ENCODE data around the gene POLR3G.
A peak's percentile ranks its signal among the peaks of the same experiment; 100 is the strongest.

The POLR3G gene

DNA sequence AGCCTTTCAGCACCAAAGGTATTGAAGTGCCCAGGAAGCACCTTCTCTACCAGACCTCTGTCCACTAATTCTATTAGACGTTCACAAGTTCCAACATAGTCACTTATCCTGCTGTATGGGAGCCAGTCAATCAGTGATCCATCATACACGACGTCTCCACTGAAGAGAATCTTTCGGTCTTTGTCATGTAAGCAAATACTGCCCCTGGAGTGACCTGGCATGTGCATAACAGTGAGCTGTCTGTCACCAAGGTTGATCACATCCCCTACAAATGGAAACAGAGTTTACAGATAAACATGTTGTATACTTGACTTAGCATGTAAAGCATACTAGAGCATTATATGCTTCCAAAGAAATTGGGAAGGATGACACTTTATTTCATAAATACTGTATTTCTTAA, 13.4 kb upstream of the POLR3G start:
- H3K4me3 ChIP-seq (ENCODE audit: low read depth, low read length) = no peak overlapping the region
- DNase-seq (ENCODE audit: low read depth) = no peak
- no peak for TF ChIP-seq MYC (IDR thresholded peaks at IDR 0.05; ENCODE audit: low read depth, low read length)
- TF ChIP-seq POLR2A (IDR thresholded peaks at IDR 0.05; ENCODE audit: extremely low read depth, insufficient read length) = no peak
- TF ChIP-seq, protein P1, sequence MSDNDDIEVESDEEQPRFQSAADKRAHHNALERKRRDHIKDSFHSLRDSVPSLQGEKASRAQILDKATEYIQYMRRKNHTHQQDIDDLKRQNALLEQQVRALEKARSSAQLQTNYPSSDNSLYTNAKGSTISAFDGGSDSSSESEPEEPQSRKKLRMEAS (IDR thresholded peaks at IDR 0.05; ENCODE audit: low read depth, low read length) = no peak
- TF ChIP-seq CTCF (IDR thresholded peaks at IDR 0.05; ENCODE audit: low read depth, low read length) = no peak

GRCh38 chr5:90472783-90473395, 1.8 kb upstream of the POLR3G start:
- no peak for DNase-seq (ENCODE audit: low read depth)
- peak overlapping the region; percentile 79 for H3K4me3 ChIP-seq (ENCODE audit: low read depth, low read length)
- TF ChIP-seq POLR2A (IDR thresholded peaks at IDR 0.05; ENCODE audit: extremely low read depth, insufficient read length) = no peak
- no peak for TF ChIP-seq CTCF (IDR thresholded peaks at IDR 0.05; ENCODE audit: low read depth, low read length)
- TF ChIP-seq, protein P1 (IDR thresholded peaks at IDR 0.05; ENCODE audit: low read depth, low read length) = no peak
- TF ChIP-seq MYC (IDR thresholded peaks at IDR 0.05; ENCODE audit: low read depth, low read length) = no peak

DNA sequence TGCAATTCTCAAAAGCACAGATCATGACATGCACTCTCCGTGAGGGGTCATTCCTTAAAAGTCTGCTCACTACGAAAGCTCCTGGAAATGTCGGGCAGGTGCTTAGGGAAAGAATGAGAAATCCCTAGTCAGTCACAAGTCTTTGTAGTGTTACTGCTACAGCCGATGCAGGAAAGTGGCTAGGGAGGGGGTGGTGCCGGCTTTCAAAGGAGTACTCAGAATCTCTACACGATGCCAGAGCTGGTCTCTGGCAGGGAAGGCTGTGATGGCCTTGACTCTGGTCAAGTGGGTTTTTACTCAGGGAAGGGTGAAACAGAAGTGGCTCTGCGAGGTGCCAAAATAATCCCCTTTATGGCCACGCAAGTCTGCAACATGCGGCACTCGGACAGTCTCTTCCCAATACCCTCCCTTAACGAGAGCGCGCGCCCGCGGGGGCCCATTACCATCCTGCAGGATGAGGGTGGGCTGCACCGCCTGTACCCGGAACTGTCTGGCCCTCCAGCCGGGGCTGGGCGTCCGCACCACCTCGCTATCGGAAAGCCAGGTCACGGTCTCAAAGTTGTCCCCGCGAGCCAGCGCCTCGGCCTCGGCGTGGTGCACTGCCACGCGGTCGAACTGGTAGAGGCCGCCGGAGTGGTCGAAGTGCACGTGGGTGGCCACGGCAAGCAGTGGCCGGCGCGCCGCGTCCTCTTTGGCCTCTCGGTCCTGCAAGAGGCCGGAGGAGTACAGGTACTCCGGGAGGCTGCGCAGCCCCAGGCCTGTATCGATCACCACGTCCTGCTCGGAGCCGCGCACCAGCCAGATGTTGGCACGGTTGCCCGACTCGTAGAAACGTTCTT, 1.0 kb upstream of the POLR3G start:
- peak; percentile 54 for DNase-seq (ENCODE audit: low read depth)
- peak overlapping the region; percentile 79 for H3K4me3 ChIP-seq (ENCODE audit: low read depth, low read length)

GRCh38 chr5:90475436-90475980, 844 bp downstream of the POLR3G start:
- no peak for TF ChIP-seq CTCF (IDR thresholded peaks at IDR 0.05; ENCODE audit: low read depth, low read length)
- no peak for TF ChIP-seq POLR2A (IDR thresholded peaks at IDR 0.05; ENCODE audit: extremely low read depth, insufficient read length)
- TF ChIP-seq, protein P1 (IDR thresholded peaks at IDR 0.05; ENCODE audit: low read depth, low read length) = no peak
- peak overlapping the region; percentile 81 for H3K4me3 ChIP-seq (ENCODE audit: low read depth, low read length)
- DNase-seq (ENCODE audit: low read depth) = no peak

More for the DNA sequence above, 1.0 kb upstream of the POLR3G start:
- no peak for TF ChIP-seq CTCF (IDR thresholded peaks at IDR 0.05; ENCODE audit: low read depth, low read length)
- TF ChIP-seq, protein P1 (IDR thresholded peaks at IDR 0.05; ENCODE audit: low read depth, low read length) = peak; percentile 85
- peak; percentile 81 for TF ChIP-seq MYC (IDR thresholded peaks at IDR 0.05; ENCODE audit: low read depth, low read length)

- H3K4me3 ChIP-seq (ENCODE audit: low read depth, low read length) = no peak overlapping the region
- no peak for DNase-seq (ENCODE audit: low read depth)
- TF ChIP-seq CTCF (IDR thresholded peaks at IDR 0.05; ENCODE audit: low read depth, low read length) (no peak), POLR2A (IDR thresholded peaks at IDR 0.05; ENCODE audit: extremely low read depth, insufficient read length) (no peak), MYC (IDR thresholded peaks at IDR 0.05; ENCODE audit: low read depth, low read length) (no peak)
- TF ChIP-seq, protein P1 (IDR thresholded peaks at IDR 0.05; ENCODE audit: low read depth, low read length) = no peak
Observed at GRCh38 chr5:90476391-90476790, 1.7 kb downstream of the POLR3G start.
